Stimulated activated CD4-positive, alpha-beta T cell treated with anti-CD3 and anti-CD28 coated beads, Interleukin-15, amount 100 ng/mL, for 48 hours (primary cell): ENCODE data around the gene ZNF48.

ENCODE experiments used
- DNase-seq, 2 donors: peaks; one replicate each; pipeline ENCODE4 v3.0.0-alpha.2; 2020; ENCODE audit warnings: low read depth in 2 of 2

Gene ZNF48

DNA sequence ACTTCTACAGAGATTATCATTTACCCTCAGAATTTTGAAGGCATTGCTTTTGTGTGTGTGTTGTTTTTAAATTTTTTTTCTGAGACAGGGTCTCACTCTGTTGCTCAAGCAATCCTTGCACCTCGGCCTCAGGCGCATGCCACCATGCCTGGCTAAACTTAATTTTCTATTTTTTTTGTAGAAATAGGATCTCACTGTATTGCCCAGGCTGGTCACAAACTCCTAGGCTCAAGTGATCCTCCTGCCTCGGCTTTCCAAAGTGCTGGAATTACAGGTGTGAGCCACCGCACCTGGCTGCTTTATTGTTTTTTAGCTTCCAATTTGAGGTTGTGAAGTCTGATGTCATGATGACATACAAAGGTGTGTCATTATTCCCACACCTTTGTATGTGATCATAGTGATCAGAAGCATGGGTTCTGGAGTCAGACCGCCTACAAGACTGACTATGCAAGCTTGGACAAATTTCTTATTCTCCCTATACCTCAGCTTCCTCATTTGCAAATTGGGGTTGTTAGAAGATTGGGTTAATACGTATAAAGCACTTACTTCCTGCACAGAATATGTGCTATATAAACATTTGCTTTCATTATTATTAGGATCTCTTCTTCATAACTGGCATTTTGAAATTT, 44.6 kb downstream of the ZNF48 start:
- DNase-seq: no peak

GRCh38 chr16:30443631-30444030, 48.4 kb downstream of the ZNF48 start:
- DNase-seq: no peak

- DNase-seq: no peak
These were observed 49.3 kb downstream of the ZNF48 start for GRCh38 chr16:30444231-30445148.

DNA sequence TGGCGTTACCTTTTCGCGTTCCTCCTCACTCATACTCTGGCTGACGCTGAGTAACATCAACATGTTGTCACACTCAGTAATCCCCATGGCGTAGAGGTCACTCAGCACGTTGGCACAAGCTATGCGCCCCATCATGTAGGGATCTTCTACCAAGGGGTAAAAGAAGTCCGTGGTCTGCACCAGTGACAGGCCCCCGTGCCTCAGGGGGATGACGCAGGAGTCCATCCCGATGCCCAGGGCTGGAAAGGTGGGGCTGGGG, 49.9 kb downstream of the ZNF48 start:
- no peak for DNase-seq

- peak; percentile 94 to 96 for DNase-seq
These were observed 50.4 kb downstream of the ZNF48 start, which contains the start of gene SEPHS2 for GRCh38 chr16:30445408-30446202. Gene SEPHS2, minus strand, starts transcription at chr16:30445874. Its CDS starts 147 bp downstream, at chr16:30445727.

DNA sequence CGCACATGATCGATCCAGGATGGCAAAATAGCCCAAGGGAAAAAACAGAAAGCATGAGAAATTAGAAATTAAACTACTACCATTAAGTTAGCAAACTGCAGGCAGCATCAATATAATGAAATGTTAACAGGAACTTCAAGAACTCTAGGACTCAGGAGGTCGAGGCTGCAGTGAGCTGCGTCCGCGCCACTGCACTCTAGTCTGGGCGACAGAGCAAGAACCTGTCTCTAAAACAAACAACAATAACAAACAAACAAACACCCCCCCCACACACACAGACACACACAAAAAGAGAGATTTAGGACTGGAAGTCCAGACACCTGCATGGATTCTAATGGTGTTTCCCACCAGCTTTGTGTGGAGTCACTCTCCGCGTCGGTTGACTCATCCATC, 51.0 kb downstream of the ZNF48 start:
- DNase-seq: no peak

DNA sequence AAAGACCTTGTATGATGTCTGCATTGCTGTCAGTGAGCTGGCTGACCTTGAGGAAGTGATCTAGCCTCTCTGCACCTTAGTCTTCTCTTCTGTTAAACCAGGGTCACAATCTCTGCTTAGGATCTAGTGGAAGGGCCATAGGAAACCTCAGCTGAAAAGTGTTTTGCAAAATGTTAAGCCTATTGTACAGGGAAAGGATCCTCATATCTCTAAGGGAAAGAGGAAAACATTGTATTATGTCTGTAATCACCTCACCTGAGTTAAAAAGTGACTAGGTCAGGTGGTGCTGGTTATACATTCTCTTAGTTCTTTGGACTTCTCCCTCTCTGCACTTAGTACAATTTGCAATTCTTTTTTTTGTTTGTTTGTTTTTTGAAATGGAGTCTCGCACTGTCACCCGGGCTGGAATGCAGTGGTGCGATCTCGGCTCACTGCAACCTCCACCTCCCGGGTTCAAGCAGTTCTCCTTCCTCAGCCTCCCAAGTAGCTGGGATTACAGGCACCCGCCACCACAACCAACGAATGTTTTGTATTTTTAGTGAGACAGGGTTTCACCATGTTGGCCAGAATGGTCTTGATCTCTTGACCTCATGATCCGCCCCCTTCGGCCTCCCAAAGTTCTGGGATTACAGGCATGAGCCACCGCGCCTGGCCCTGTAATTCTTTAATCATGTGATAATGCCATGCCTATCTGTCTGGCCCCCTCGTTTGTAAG, 52.4 kb downstream of the ZNF48 start:
- DNase-seq: no peak

- DNase-seq: no peak
These were observed 53.9 kb downstream of the ZNF48 start for GRCh38 chr16:30449116-30449435.
